ENCODE measurements around the gene PLOD2. TPM values are rescaled to one million over a fixed set of nuclear protein-coding genes. Genes with fewer than 3 reads are reported as not detected.

The PLOD2 gene
- total RNA-seq, 4 donors from 2014 or later: 17.2 to 27.6 (median 19.5) TPM

- peaks cover 0 to 6% (median 0%) of the 10 kb centered on the region in 3 donors for H3K36me3 ChIP-seq
- no peak overlapping the region for H3K4me3 ChIP-seq
- no peaks in the 10 kb centered on the region for H3K27me3 ChIP-seq
- H3K4me1 ChIP-seq: no peaks in the 10 kb centered on the region
- no peak for DNase-seq (ENCODE audit: low spot score in 2 of 2)
- TF ChIP-seq POLR2A (IDR thresholded peaks at IDR 0.05): no peak
- no peak for TF ChIP-seq EP300 (IDR thresholded peaks at IDR 0.05)
- no peak for TF ChIP-seq CTCF (IDR thresholded peaks at IDR 0.05)
- H3K9me3 ChIP-seq: no peaks in the 10 kb centered on the region
- H3K27ac ChIP-seq: no peak overlapping the region
These were observed 60.0 kb downstream of the PLOD2 start for GRCh38 chr3:146100825-146101444.

- Histone ChIP-seq H3K27me3 (no peaks in the 10 kb centered on the region), H3K9me3 (no peaks in the 10 kb centered on the region), H3K36me3 (peaks cover 0 to 6% (median 0%) of the 10 kb centered on the region in 3 donors), H3K4me3 (no peak overlapping the region), H3K27ac (no peak overlapping the region), H3K4me1 (no peaks in the 10 kb centered on the region)
- no peak for TF ChIP-seq POLR2A (IDR thresholded peaks at IDR 0.05)
- TF ChIP-seq CTCF (IDR thresholded peaks at IDR 0.05): no peak
- no peak for TF ChIP-seq EP300 (IDR thresholded peaks at IDR 0.05)
- WGBS, 2 donors: 83 to 84% methylated on average over 2 of the region's 2 CpGs
- no peak for DNase-seq (ENCODE audit: low spot score in 2 of 2)
These were observed 60.8 kb downstream of the PLOD2 start for GRCh38 chr3:146100180-146100579.

- peaks cover 0 to 6% (median 0%) of the 10 kb centered on the region in 3 donors for H3K36me3 ChIP-seq
- H3K27ac ChIP-seq: no peak overlapping the region
- H3K4me3 ChIP-seq: no peak overlapping the region
- 73 to 81% methylated on average over 9 of the region's 9 CpGs for WGBS, 2 donors
- no peak for DNase-seq (ENCODE audit: low spot score in 2 of 2)
- TF ChIP-seq POLR2A (IDR thresholded peaks at IDR 0.05) (no peak), EP300 (IDR thresholded peaks at IDR 0.05) (no peak), CTCF (IDR thresholded peaks at IDR 0.05) (no peak)
- no peaks in the 10 kb centered on the region for H3K4me1 ChIP-seq
- H3K27me3 ChIP-seq: no peaks in the 10 kb centered on the region
- no peaks in the 10 kb centered on the region for H3K9me3 ChIP-seq
These were observed 61.7 kb downstream of the PLOD2 start for GRCh38 chr3:146099316-146099715.

- Histone ChIP-seq H3K36me3 (no peaks in the 10 kb centered on the region), H3K27ac (no peak overlapping the region), H3K9me3 (no peaks in the 10 kb centered on the region), H3K4me1 (peaks cover 0 to 10% (median 0%) of the 10 kb centered on the region in 4 donors), H3K27me3 (no peaks in the 10 kb centered on the region), H3K4me3 (no peak overlapping the region)
- TF ChIP-seq EP300 (IDR thresholded peaks at IDR 0.05): no peak
- no peak for TF ChIP-seq CTCF (IDR thresholded peaks at IDR 0.05)
- TF ChIP-seq POLR2A (IDR thresholded peaks at IDR 0.05): no peak
- 34 to 39% methylated on average over 2 of the region's 2 CpGs for WGBS, 2 donors
- no peak for DNase-seq (ENCODE audit: low spot score in 2 of 2)
These were observed 67.1 kb downstream of the PLOD2 start for GRCh38 chr3:146093896-146094295.

GRCh38 chr3:146092230-146092629 lies 68.8 kb downstream of the PLOD2 start:
- no peak for DNase-seq (ENCODE audit: low spot score in 2 of 2)
- H3K27ac ChIP-seq: no peak overlapping the region
- H3K36me3 ChIP-seq: no peaks in the 10 kb centered on the region
- H3K4me3 ChIP-seq: no peak overlapping the region
- 88 to 94% methylated on average over 1 of the region's 1 CpG for WGBS, 2 donors
- TF ChIP-seq EP300 (IDR thresholded peaks at IDR 0.05) (no peak), CTCF (IDR thresholded peaks at IDR 0.05) (no peak), POLR2A (IDR thresholded peaks at IDR 0.05) (no peak)
- no peaks in the 10 kb centered on the region for H3K9me3 ChIP-seq
- peaks cover 0 to 10% (median 0%) of the 10 kb centered on the region in 4 donors for H3K4me1 ChIP-seq
- H3K27me3 ChIP-seq: no peaks in the 10 kb centered on the region

Measured in tibial nerve (tissue), 4 donors.